ENCODE results near the gene FUT7.

FUT7 gene, protein sequence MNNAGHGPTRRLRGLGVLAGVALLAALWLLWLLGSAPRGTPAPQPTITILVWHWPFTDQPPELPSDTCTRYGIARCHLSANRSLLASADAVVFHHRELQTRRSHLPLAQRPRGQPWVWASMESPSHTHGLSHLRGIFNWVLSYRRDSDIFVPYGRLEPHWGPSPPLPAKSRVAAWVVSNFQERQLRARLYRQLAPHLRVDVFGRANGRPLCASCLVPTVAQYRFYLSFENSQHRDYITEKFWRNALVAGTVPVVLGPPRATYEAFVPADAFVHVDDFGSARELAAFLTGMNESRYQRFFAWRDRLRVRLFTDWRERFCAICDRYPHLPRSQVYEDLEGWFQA

DNA sequence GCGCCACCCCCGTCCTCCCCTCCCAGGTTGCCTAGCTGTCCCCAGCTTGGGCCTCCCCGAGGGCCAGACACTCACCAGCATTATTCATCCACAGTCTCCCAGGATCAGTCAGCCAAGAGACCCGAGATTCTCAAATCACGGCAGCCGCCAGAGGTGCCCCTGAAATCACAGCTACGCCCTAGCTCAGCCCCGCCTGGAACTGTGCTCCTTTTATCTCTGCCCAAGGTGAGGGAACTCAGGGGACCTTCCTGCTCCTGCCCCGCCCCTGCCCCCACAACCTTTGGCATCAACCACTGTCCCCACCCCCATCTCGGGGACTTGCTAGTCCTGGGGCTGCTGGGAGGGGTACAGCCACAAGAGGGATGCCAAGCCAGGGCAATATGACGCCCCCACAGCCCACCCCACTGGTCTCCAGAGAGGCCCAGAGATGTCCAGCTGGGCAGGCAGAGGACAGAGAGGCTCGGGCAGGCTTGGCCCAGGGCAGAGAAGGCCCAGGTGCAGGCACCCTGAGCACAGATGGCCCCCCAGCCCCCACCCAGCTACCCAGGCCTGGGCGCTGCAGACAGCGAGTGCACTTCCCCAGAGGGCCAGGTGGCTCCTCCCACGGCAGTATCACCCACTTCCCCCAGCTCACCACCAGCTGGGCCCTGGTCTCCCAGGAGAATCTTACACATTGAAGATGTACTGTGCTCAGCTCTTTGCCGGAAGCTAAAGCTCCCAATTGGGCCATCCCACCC is at the start of gene FUT7:
Gene FUT7, minus strand, starts transcription at position 185 of the 737 bp plus-strand sequence. Its CDS starts 97 bp downstream, at position 88.
- DNase-seq, result no peak

DNA sequence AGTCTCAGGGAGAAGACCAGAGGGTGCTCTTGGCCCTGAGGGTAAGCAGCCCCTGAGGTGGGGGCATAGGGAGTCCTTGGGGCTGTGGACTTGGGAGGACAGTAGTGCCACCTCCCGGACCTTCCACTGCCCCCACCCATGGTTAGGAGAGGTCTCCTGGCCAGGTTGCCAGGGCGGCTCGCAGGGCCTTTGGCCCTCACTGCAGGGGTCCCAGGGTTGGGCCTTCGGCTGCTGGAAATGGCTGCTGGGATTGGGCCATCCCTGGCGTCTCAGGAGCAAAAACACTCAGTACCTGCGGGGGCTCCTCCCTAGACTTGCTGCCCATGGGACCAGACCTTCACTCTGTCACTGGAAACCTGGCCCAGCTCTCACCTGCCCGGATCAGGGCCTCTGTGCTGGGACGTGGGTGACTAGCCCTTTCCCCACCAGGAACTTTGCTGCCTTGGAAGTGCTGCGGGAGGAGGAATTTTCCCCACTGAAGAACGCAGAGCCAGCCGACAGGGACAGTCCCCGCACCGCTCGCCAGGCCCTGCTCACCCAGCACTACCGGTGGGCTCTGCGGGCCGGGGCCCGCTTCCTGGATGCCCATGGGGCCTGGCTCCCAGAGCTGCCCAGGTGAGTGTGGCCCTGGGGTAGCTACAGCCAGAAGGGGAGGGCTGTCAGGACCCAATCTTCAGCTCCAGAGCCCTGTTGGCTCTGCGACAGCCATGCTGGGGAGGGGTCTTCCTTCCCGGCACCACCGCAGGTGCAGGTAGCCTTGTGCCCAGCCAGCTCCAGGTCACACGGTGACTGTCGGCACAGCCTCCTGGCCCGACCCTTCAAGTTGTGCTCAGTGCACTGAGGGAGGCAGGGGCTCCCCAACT is 48.6 kb upstream of the FUT7 start:
- DNase-seq, result no peak

DNA sequence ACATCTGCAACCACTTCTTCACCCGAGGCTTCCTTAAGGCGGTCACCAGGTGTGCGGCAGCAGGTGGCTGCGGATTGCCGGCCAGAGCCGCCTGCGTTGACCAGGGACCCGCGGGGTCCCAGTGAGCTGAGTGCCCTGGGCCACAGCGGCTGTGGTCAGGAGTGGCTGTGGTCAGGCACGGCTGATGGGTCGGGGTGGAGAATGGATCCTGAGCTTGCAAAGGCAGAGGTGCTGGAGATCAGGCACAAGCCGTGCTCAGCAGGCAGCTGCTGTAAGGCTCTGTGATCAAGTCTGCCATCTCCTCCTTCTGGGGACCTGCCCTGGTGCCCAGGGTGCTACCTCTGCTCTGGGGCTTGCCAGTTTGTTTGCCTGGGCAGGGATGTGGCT is 47.5 kb upstream of the FUT7 start:
- DNase-seq, result no peak

DNA sequence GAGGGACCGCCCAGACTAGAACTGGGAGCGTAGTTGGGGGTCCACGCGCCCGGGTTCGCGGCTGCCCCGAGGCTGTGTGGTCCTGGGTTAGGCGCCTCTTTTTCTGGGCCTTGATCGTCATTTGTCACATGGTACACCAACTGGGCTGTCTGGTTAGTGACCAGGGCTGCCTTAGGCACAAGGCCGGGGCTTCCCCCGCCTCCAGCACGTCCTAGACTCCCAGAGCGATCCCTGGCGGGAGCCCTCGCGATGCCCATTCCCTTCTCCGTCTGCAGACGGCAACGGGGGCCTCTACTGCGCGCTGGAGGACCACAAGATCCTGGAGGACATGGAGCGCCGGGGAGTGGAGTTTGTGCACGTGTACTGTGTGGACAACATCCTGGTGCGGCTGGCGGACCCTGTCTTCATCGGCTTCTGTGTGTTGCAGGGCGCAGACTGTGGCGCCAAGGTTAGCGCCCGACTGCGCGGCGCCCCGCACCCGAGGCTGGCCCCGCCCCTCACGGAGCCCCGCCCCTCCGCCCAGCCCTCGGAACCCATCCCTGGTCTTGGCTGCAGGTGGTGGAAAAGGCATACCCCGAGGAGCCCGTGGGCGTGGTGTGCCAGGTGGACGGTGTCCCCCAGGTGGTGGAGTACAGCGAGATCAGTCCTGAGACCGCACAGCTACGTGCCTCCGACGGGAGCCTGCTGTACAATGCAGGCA is 47.0 kb upstream of the FUT7 start:
- no peak for DNase-seq

DNA sequence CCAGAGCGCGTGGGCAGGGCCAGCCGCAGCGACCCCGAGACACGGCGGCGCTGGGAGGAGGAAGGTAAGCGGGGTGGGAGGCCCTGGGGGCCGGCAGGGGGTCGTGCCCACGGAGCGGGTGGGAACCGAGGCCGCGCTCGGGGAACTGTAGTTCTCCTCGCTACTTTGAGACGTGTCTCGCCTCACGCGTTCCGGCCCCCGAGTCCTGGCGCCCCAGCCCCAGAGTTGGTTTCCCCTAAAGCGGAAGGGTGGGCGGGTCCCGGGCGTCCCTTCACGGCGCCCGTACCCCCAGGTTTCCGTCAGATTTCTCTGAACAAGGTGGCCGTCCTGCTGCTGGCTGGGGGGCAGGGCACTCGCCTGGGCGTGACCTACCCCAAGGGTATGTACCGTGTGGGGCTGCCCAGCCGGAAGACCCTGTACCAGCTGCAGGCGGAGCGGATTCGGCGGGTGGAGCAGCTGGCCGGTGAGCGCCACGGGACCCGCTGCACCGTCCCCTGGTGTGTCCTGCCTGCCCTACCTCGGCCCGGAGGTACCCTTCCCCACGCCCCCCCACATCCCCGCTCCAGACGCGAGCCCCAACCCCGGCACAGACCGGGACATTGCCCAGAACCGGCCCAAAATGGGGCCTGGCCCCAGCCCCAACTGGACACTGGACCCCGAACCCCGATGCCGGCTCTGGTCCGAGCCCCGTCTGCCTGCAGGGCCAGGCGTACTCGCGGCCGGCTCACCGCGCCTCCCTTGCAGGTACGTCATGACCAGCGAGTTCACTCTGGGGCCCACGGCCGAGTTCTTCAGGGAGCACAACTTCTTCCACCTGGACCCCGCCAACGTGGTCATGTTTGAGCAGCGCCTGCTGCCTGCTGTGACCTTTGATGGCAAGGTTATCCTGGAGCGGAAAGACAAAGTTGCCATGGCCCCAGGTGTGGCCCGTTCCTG is 46.1 kb upstream of the FUT7 start:
- peak; percentile 22 for DNase-seq

DNA sequence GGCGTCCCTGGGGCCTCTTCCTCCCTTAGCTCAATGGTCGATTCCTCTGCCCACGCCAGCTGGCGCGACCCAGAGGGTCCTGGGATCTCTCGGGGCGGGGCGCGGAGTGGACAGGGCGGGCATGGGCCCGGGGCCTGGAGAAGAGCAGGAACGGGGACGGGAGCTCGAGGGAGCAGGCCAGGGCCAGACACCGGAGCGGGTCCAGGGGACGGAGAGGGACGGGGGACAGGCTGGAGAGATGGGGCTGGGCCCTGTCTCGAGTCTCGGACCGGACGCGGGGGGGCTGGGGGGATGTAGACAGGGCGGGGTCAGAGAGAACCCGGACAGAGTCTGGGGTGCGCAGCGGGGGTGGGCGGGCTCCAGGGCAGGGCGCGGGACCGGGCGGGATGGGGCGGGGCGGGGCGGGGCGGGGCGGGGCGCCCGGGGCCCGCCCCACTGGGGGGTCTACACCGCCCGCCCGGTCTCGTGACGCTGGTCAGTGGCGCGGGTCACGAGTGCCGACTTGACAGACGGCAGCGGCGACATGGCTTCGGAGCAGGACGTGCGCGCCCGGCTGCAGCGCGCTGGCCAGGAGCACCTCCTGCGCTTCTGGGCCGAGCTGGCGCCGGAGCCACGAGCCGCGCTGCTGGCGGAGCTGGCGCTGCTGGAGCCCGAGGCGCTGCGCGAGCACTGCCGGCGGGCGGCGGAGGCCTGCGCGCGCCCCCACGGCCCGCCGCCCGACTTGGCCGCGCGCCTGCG is 45.3 kb upstream of the FUT7 start, which contains the start of gene UAP1L1:
Gene UAP1L1, plus strand, starts transcription at position 508 of the 738 bp plus-strand sequence. Its CDS starts 16 bp downstream, at position 524.
- DNase-seq, result peak; percentile 53

DNA sequence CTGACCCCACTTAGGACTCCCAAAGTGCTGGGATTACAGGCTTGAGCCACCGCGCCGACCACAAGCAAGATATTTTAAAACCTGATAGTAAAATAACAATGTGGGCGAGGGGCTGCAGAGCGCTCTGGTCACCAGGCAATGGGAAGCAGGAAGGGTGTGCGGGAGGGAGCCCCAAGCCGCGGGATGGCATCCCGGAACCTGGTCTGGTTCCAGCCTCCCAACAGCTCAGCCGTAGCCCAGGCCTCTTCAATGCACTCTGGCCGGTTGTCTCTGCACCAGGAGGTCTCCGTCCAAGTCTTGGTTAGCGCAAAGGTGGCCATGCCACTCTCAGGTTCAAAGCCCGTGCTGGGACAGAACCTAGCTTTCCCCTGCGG is 44.7 kb upstream of the FUT7 start:
- no peak for DNase-seq

DNA sequence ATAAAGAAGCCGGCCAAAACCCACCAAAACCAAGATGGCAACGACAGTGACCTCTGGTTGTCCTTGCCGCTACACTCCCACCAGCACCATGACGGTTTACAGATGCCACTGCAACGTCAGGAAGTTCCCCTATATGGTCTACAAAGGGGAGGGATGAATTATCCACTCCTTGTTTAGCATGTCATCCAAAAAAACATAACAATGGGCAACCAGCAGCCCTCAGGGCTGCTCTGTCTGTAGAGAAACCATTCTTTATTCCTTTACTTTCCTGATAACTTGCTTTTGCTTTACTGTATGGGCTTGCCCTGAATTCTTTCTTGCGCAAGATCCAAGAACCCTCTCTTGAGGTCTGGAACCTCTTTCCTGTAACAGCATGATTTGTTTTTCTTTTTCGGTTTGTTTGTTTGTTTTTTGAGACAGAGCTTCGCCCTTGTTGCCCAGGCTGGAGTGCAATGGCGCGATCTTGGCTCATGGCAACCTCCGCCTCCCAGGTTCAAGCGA is 43.4 kb upstream of the FUT7 start:
- DNase-seq, result no peak

DNA sequence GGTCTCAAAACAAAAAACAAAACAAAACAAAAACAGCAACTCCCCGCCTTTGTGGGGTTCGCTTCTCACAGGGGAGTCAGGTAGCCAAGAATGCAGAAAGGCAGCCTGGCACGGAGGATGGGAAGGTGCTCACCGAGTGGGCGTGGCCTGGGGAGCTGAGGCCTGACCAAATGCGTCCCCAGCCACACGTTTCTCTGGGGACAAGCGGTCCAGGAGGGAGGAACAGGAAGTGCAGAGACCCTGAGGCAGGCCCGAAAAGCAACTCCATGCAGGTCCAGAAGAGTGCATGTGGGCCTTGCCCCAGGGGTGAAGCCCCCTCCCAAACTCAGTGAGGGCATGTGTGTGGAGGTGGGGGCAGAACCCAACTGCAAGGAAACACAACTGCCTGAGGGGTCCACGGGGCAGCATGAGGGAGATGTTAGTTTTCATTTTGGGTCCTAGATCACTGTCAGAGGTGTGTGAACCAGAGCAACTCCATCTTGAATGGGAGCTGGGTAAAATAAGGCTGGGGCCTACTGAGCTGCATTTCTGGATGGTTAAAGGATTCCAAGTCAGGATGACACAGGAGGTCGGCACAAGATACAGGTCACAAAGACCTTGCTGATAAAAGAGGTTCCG is 42.9 kb upstream of the FUT7 start:
- no peak for DNase-seq

DNA sequence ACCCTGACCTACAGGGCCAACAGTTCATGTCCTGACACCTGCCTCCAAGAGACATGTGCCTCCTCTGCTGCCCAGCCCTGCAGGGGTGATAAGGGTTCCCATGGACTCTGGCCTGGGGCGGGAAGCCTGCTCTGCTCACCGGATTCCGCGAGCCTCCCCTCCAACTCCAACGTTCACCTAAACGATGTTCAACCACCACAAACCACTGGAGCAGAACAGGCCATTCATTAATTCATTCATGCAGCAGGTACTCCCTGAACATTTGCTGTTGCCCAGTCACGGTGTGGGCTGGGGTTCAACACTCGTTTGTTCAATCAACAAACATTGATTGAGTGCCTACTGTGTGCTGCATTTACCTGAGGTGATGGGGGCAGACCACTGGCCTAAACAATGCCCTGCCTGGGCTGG is 42.1 kb upstream of the FUT7 start:
- DNase-seq, result no peak

DNA sequence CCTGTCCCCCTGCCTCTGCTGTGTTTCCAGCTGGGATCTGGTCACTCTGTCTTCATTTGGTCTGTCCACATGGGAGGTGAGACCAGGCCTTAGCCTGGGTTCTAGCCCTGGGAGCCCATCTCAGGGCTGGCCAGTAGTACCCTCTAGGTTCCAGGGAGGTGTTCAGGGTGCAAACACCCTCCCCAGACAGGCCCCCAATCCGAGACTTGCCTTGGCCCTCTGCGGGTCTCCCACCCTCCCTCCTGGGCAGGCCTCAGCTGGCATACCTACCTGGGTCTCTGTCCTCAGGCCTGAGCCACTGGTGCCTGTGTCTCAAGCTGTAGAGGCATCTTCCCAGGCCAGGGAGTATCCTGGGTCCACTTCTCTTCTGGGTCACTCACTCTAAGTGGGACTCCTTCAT is 39.4 kb upstream of the FUT7 start:
- DNase-seq, result no peak

DNA sequence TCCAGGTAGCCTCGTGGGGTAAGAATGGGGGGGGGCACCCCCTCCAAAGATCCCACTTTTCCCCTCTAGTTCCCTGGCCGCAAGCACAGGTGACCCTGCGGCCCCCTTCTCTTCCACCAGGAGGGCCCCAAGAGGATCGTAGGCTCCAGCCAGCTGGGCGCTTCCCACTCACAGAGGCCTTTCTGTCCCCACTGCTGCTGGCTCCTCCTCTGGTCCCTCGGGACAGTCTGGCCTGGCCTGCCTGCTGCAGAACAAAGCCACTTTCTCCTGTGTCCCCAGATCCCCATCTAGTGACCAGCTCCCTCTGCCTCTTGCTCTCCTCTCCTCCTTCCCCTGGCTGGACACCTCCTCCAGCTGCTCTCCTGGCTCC is 39.0 kb upstream of the FUT7 start:
- DNase-seq, result no peak

DNA sequence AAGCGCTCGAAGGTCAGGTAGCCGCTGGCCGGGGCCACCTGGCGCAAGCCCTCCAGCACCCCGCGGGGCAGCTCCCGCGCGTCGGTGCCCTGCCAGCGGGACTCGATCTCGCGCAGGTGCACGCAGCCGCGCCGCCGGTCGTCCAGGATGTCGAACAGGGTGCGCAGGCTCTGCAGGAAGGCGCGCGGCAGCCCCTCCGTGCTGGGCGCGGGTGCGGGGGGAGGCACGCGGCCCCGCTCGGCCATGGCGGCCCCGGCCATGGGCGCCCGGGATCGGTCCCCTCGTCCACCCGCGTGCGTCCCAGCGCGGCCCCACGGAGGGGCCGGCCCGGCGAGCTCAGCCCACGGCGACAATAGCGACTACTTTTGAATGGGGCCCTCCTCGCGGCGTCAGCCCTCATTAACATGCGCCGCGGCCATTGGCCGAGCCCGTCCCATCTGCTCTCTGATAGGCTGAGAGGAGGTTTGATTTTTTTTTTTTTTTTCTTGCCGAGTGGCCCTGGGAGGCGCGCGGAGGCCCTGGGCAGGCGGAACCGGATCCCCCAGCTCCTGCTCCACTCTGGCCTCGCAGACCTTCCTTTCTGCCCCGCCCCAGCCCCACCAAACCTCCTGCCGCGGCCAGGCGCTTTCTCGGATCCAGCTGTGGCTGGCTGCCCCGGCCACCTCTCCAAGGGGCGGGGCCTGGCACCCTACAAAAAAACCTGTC is 38.5 kb upstream of the FUT7 start, which contains the start of gene SAPCD2:
Gene SAPCD2, minus strand, starts transcription at position 357 of the 705 bp plus-strand sequence. Its CDS starts 97 bp downstream, at position 260.
- peak; percentile 81 for DNase-seq

DNA sequence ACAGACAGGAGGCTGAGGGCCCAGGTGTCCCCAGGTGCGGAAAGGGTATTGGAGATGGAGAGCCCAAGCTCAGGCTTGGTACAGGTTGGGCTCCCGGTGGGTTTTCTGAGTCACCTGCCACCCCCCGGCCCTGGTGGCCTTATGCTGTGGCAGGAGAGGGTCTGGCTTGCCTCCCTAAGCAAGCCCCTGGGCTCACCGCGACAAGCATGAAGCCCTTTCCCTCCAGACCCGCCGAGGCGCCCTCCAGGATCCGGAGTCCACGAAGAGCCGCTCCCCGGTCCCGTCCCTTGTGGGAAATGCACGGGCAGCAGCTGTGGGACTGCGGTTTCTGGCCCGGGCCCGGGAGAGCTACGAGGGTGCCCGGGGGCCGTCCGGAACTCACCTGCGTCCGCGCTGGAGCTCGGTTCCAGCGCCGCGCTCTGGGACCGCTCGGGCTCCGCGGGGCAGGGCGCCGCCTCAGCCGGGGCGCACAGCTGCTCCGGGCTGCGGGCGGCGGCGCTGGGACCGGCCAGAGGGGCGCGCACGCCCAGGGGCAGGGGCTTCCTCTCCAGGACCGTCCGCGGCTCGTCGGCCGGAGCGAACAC is 37.7 kb upstream of the FUT7 start:
- no peak for DNase-seq

DNA sequence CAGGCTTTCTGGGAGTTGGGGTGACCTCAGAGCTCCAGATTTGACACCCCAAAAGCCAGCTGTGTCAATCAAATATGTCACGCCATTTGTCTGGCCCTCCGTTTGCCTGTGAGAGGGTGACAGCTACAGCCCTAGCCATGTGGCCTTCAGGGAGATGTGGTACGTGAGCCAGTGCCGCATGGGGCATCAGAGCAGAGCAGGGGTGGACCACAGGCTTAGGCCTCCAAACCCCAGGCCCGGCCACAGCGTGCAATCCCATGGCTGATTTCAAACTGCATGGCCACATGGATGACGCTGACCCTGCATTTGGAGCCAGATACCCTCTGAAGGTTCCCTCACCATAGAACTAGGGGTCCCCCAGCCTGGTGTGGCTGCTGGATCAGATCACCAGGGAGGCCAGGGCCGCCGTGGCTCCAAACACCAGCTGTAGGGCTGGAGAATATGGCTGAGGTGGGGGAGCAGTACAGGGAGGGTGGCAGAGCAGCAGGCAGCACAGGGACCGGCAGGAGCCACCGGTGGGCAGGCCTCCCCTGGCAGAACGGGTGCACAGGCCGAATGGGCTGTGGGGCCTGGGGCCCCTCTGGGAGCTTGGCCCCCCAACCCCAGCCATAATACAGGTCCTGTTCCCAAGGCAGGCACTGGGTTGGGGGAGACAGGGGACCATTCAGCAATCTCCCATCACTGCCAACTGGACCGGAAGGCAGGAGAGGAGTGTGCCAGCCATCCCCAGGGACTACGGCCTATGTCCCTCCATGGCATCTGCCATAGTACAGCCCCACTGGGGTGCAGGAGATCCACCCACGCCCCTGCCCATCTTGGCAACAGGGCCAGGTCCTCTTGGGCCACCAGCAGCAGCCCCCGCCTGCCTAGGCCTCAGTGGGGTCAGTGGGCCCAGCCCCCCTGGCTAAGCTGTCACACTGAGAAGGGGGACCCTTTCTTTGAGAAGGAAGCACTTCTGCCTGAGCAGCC is 36.9 kb upstream of the FUT7 start:
- DNase-seq, result no peak

DNA sequence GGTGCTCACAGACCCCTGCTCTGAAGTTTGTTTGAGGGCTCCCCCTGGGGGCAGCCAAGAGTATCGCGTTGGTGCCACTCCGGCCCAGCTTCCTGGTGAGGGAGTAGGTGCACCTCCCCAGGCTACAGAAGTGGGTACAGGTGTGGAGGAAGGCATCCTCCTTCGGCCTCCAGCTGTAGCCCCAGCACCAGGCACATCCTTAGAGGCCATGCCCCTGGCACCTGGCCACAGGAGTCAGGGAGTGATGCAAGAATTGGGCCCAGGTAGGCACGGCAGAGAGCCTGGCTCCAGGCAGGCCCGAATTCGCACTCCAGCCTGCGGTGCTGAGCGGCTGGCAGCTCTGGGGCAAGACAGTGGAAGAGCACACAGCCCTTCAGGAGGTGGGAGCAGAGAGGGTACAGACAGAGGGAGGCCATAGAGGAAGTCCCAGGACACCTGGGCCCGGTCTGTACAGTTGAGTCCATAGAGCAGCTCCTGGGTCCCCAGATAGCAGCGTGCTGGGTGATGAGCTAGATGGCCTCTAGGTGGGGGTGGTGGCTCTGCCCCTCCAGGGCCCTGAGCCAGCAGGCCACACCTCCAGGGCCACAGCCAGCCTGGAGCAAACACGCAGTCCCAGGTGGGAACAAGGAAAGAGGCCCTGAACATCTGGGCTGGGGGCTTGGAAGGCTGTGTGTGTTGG is 36.1 kb upstream of the FUT7 start:
- peak; percentile 87 for DNase-seq

All from CD4-positive, alpha-beta T cell treated with Interleukin-4 for 4 hours (primary cell).